DND-41 (cell line): ENCODE data around the gene MRPS27.

Experiments
- EZH2 ChIP-seq: IDR thresholded peaks from 3 replicates; pipeline ENCODE4 v1.6.1; 2012; ENCODE audit warnings: borderline replicate concordance, low read depth, mild to moderate bottlenecking, moderate library complexity, low read length, inconsistent platforms; ENCODE audit not compliant: severe bottlenecking
- TF ChIP-seq, protein P1 (sequence below): IDR thresholded peaks from 2 replicates; pipeline ENCODE4 v1.5.1; 2012; ENCODE audit warnings: borderline replicate concordance, low read length, moderate library complexity, mild to moderate bottlenecking; ENCODE audit not compliant: poor library complexity, severe bottlenecking; ENCODE audit errors: extremely low read depth

DNA sequence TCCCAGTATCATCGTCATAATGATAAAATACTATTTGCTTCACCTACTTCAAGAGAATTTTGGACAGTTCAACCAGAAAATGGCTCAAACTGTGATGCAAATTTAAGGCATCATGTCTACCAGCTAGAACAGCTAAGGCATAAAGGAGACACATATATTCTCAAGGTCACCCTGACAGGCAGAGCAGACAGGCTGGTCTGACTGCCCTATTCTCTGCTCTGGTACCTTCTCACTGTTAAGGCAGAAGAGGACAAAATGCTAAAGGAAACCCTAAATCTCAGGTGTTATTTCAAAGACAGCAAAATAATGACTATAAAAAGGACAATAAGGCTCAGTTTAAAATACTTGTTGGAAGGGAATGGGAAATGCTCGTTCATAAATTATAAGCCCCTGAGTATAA is 87.2 kb downstream of the MRPS27 start:
- TF ChIP-seq, protein P1, sequence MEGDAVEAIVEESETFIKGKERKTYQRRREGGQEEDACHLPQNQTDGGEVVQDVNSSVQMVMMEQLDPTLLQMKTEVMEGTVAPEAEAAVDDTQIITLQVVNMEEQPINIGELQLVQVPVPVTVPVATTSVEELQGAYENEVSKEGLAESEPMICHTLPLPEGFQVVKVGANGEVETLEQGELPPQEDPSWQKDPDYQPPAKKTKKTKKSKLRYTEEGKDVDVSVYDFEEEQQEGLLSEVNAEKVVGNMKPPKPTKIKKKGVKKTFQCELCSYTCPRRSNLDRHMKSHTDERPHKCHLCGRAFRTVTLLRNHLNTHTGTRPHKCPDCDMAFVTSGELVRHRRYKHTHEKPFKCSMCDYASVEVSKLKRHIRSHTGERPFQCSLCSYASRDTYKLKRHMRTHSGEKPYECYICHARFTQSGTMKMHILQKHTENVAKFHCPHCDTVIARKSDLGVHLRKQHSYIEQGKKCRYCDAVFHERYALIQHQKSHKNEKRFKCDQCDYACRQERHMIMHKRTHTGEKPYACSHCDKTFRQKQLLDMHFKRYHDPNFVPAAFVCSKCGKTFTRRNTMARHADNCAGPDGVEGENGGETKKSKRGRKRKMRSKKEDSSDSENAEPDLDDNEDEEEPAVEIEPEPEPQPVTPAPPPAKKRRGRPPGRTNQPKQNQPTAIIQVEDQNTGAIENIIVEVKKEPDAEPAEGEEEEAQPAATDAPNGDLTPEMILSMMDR = no peak
- TF ChIP-seq EZH2 = no peak
